Activated CD8-positive, alpha-beta T cell treated with anti-CD3 and anti-CD28 coated beads, Interleukin-2, amount 10 ng/mL, durations not matched to agents 7 days and 5 days (primary cell): Measurements from ENCODE around the gene AGBL4. TPM values are rescaled to one million over a fixed set of nuclear protein-coding genes. Genes with fewer than 3 reads are reported as not detected.
"Not testable (repeated sequence)": the region's sequence is repeated elsewhere in the genome, so short reads cannot be mapped to it uniquely, and the experiment has no call there.

Experiments used
- ATAC-seq: fragments of 150-1000 bp; cut with Tn5 transposase; one replicate; pipeline ENCODE4 v1.10.0; 2021; ENCODE audit warnings: moderate library complexity
- CTCF ChIA-PET: fragments of 350-600 bp; sonication (Branson Sonifier 250); formaldehyde crosslinking; loops from one replicate; lab custom pipeline; 2021; ENCODE audit warnings: antibody characterized with exemption; lab: Charles Lee
- POLR2A ChIA-PET: fragments of 350-600 bp; sonication (Branson Sonifier 250); formaldehyde crosslinking; loops from one replicate; lab custom pipeline; 2021; ENCODE audit warnings: antibody characterized with exemption; lab: Charles Lee
- DNase-seq: peaks from one replicate; pipeline ENCODE4 v3.0.0-alpha.2; 2020
- H3K27ac Mint-ChIP-seq: one replicate; pipeline ENCODE4 v1.8.0; 2021; ENCODE audit warnings: mild to moderate bottlenecking, mixed read lengths
- H3K27me3 Mint-ChIP-seq: one replicate; pipeline ENCODE4 v1.8.0; 2021; ENCODE audit warnings: low read depth, mixed read lengths
- H3K36me3 Mint-ChIP-seq: one replicate; pipeline ENCODE4 v1.8.0; 2021; ENCODE audit warnings: low read depth, mixed read lengths
- H3K4me1 Mint-ChIP-seq: one replicate; pipeline ENCODE4 v1.8.0; 2021; ENCODE audit warnings: low read depth, mixed read lengths
- H3K4me3 Mint-ChIP-seq: one replicate; pipeline ENCODE4 v1.8.0; 2021; ENCODE audit warnings: mild to moderate bottlenecking, mixed read lengths
- H3K9me3 Mint-ChIP-seq: one replicate; pipeline ENCODE4 v1.8.0; 2022; ENCODE audit warnings: mixed read lengths; ENCODE audit not compliant: insufficient read depth
- total RNA-seq, 2 experiments: library from RNA; stranded (reverse); gene quantifications; one replicate each; pipeline ENCODE4 v1.2.3, GENCODE V29; 2021

The AGBL4 gene
- total RNA-seq, result not detected

GRCh38 chr1:50023292-50024159 lies at the start of gene AGBL4:
AGBL4 (minus strand) TSS chr1:50023954.
- ATAC-seq (peak; percentile 60), DNase-seq (no peak)
- CTCF ChIA-PET, result interaction anchor here (0.9 kb wide), 1 partner anchor 249 kb away, joined by 3 read pairs; no protein-coding TSS in a partner anchor
- peak within 1 kb of the TSS; percentile 23 for H3K4me3 Mint-ChIP-seq
- no peaks in the 10 kb centered on the region for H3K36me3 Mint-ChIP-seq
- peaks cover 8% of the 10 kb centered on the region for H3K27me3 Mint-ChIP-seq
- H3K9me3 Mint-ChIP-seq, result no peaks in the 10 kb centered on the region
- no peak within 1 kb of the TSS for H3K27ac Mint-ChIP-seq
- no peaks in the 10 kb centered on the region for H3K4me1 Mint-ChIP-seq
- POLR2A ChIA-PET, result no interaction called here

- DNase-seq (no peak), ATAC-seq (no peak)
- ChIA-PET CTCF (no interaction called here), POLR2A (no interaction called here)
- Mint-ChIP-seq H3K4me1 (no peaks in the 10 kb centered on the region), H3K27ac (no peak overlapping the region), H3K9me3 (no peaks in the 10 kb centered on the region), H3K4me3 (no peak overlapping the region), H3K36me3 (no peaks in the 10 kb centered on the region), H3K27me3 (no peaks in the 10 kb centered on the region)
Observed at GRCh38 chr1:50066806-50067205, 43.1 kb upstream of the AGBL4 start.

GRCh38 chr1:50060279-50060678 lies 36.5 kb upstream of the AGBL4 start:
- H3K4me1 Mint-ChIP-seq, result no peaks in the 10 kb centered on the region
- no peak overlapping the region for H3K4me3 Mint-ChIP-seq
- H3K27me3 Mint-ChIP-seq, result no peaks in the 10 kb centered on the region
- no peak for DNase-seq
- no peak for ATAC-seq
- H3K27ac Mint-ChIP-seq, result no peak overlapping the region
- H3K36me3 Mint-ChIP-seq, result no peaks in the 10 kb centered on the region
- CTCF ChIA-PET, result no interaction called here
- POLR2A ChIA-PET, result no interaction called here
- H3K9me3 Mint-ChIP-seq, result no peaks in the 10 kb centered on the region

DNA sequence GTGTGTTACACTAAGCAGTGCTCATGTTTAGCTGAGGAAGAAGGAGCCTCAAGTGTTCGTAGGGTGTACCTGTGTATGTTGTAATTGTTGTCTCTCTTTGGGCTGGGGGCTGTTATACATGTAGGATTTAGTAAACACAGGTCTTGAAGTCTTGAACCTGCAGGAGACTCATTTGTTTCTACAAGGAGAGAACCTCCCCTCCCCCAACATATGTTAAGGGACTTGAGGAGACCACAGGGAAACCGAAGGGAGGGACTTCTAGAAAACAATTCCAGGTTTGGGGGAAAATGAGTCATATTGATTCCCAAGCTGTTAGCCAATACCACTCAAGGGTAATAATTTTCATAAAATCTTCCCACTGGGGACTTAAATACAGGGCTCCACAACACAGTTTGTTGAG lies 25.0 kb upstream of the AGBL4 start:
- CTCF ChIA-PET, result no interaction called here
- Mint-ChIP-seq H3K36me3 (no peaks in the 10 kb centered on the region), H3K27ac (no peak overlapping the region), H3K27me3 (peaks cover 19% of the 10 kb centered on the region), H3K4me3 (no peak overlapping the region), H3K9me3 (no peaks in the 10 kb centered on the region), H3K4me1 (no peaks in the 10 kb centered on the region)
- no peak for DNase-seq
- POLR2A ChIA-PET, result no interaction called here
- no peak for ATAC-seq

GRCh38 chr1:50047916-50048694 lies 24.4 kb upstream of the AGBL4 start:
- Mint-ChIP-seq H3K27ac (no peak overlapping the region), H3K9me3 (no peaks in the 10 kb centered on the region), H3K4me3 (no peak overlapping the region), H3K36me3 (no peaks in the 10 kb centered on the region), H3K4me1 (no peaks in the 10 kb centered on the region), H3K27me3 (peaks cover 23% of the 10 kb centered on the region)
- ChIA-PET CTCF (interaction anchor here (0.6 kb wide), 1 partner anchor 8 kb away, joined by 4 read pairs; no protein-coding TSS in a partner anchor), POLR2A (no interaction called here)
- DNase-seq (no peak), ATAC-seq (peak; percentile 49)

DNA sequence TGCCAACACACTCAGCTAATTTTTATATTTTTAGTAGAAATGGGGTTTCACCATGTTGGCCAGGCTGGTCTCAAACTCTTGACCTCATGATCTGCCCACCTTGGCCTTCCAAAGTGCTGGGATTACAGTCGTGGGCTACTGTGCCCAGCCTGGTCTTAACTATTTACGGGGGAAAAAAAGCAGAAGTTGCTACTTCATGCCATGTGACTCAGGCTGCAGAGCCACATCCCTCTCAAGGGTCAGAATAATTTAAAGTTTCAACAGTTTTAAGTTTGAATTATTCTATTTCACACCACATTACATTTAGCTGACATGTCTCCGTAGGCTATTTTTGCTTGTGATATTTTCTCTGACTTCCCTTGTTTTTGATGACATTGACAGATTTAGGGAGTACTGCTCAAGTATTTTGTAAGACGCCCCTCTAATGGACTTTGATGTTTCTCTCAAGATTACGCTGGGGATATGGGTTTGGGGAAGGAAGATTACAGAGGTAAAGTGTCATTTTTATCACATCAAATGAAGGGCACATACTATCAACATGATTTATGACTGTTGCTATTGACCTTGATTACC lies 14.6 kb upstream of the AGBL4 start:
- Mint-ChIP-seq H3K36me3 (no peaks in the 10 kb centered on the region), H3K27me3 (peaks cover 5% of the 10 kb centered on the region), H3K9me3 (no peaks in the 10 kb centered on the region), H3K27ac (no peak overlapping the region), H3K4me3 (no peak overlapping the region), H3K4me1 (no peaks in the 10 kb centered on the region)
- ATAC-seq (no peak), DNase-seq (no peak)
- CTCF ChIA-PET, result no interaction called here
- POLR2A ChIA-PET, result no interaction called here

- Mint-ChIP-seq H3K27ac (no peak overlapping the region), H3K36me3 (no peaks in the 10 kb centered on the region), H3K27me3 (peaks cover 8% of the 10 kb centered on the region), H3K4me3 (no peak overlapping the region), H3K9me3 (no peaks in the 10 kb centered on the region), H3K4me1 (no peaks in the 10 kb centered on the region)
- POLR2A ChIA-PET, result no interaction called here
- DNase-seq (no peak), ATAC-seq (no peak)
- CTCF ChIA-PET, result no interaction called here
Observed at GRCh38 chr1:50027794-50028193, 4.0 kb upstream of the AGBL4 start.

DNA sequence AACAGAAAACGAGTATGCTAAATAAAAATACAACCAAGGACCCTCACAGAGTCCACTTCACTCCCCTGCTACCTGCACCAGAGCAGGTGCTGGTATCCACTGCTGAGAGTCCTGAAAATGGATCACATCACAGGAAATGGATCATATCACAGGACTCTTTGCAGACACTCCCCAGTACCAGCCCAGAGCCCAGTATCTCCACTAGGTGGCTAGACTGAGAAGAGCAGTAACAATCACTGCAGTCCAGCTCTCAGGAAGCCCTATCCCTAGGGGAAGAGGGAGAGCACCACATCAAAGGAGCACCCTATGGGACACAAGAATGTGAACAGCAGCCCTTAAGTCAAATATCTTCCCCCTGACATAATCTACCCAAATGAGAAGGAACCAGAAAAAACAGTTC lies 28.0 kb downstream of the AGBL4 start:
- H3K27me3 Mint-ChIP-seq, result no peaks in the 10 kb centered on the region
- no peaks in the 10 kb centered on the region for H3K36me3 Mint-ChIP-seq
- POLR2A ChIA-PET, result no interaction called here
- DNase-seq (no peak), ATAC-seq (no peak)
- CTCF ChIA-PET, result no interaction called here
- peaks cover 15% of the 10 kb centered on the region for H3K9me3 Mint-ChIP-seq
- H3K4me3 Mint-ChIP-seq, result no peak overlapping the region
- H3K4me1 Mint-ChIP-seq, result no peaks in the 10 kb centered on the region
- H3K27ac Mint-ChIP-seq, result no peak overlapping the region

DNA sequence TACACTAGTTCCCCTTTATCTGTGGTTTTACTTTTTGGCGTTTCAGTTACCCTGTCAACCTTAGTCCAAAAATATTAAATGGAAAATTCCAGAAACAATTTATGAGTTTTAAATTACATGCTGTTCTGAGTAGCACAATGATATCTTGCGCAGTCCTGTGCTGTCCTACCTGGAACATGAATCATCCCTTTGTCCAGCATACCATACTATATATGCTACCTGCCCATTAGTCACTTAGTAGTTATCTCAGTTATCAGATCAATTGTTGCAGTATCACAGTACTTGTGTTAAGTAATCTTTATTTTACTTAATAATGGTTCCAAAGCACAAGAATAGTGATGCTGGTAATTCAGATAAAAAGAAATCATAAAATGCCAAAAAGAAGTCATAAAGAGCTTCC lies 52.7 kb downstream of the AGBL4 start:
- no peak overlapping the region for H3K27ac Mint-ChIP-seq

GRCh38 chr1:49951385-49951784 lies 72.4 kb downstream of the AGBL4 start:
- Mint-ChIP-seq H3K9me3 (no peaks in the 10 kb centered on the region), H3K4me1 (no peaks in the 10 kb centered on the region), H3K27me3 (no peaks in the 10 kb centered on the region), H3K4me3 (no peak overlapping the region), H3K27ac (no peak overlapping the region), H3K36me3 (no peaks in the 10 kb centered on the region)
- ATAC-seq, result no peak
- DNase-seq, result no peak
- ChIA-PET POLR2A (no interaction called here), CTCF (no interaction called here)

More for the DNA sequence above, 52.7 kb downstream of the AGBL4 start:
- Mint-ChIP-seq H3K4me3 (no peak overlapping the region), H3K36me3 (no peaks in the 10 kb centered on the region), H3K9me3 (no peaks in the 10 kb centered on the region), H3K4me1 (no peaks in the 10 kb centered on the region), H3K27me3 (no peaks in the 10 kb centered on the region)
- DNase-seq (no peak), ATAC-seq (no peak)
- POLR2A ChIA-PET, result no interaction called here
- CTCF ChIA-PET, result no interaction called here

- H3K9me3 Mint-ChIP-seq, H3K36me3 Mint-ChIP-seq, H3K27ac Mint-ChIP-seq, CTCF ChIA-PET, H3K27me3 Mint-ChIP-seq, H3K4me1 Mint-ChIP-seq, ATAC-seq, DNase-seq, H3K4me3 Mint-ChIP-seq, POLR2A ChIA-PET: not testable (repeated sequence)
Observed at GRCh38 chr1:49915301-49915700, 108.5 kb downstream of the AGBL4 start.

- ChIA-PET POLR2A (no interaction called here), CTCF (no interaction called here)
- Mint-ChIP-seq H3K36me3 (no peaks in the 10 kb centered on the region), H3K4me1 (no peaks in the 10 kb centered on the region), H3K27me3 (no peaks in the 10 kb centered on the region), H3K9me3 (no peaks in the 10 kb centered on the region), H3K27ac (no peak overlapping the region), H3K4me3 (no peak overlapping the region)
- no peak for DNase-seq
- no peak for ATAC-seq
Observed at GRCh38 chr1:49906365-49906764, 117.4 kb downstream of the AGBL4 start.
